ENCODE measurements around the gene SH2B2. TPM values are rescaled to one million over a fixed set of nuclear protein-coding genes. Genes with fewer than 3 reads are reported as not detected.

Gene SH2B2
- total RNA-seq, 1 experiment from 2014 or later, result 14.7 TPM

DNA sequence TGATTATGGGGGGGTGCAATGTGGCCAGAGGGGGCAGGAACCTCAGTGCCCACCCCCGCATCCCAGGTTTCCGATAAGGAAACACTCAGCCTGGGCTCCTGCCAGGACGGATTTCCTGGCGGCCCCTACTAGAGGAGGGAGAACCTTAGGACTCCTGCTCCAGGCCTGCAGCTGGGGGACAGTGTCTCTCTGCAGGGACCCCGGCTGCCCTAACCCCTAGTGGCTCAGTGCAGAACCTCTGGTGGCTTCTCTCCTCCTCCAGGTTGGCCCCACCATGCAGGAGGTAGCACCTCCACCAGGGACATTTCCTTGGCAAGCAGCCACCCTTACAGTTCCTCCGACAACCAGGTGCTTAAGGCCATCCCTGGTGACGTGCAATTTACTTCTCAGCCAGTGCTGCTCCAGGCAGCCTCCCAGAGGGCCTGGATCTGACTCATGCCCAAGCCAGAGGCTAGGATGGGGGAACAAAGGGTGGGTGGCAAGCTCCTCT, 31.9 kb downstream of the SH2B2 start:
- Mint-ChIP-seq H3K36me3 (peaks cover 13% of the 10 kb centered on the region), H3K4me3 (no peak overlapping the region), H3K9me3 (no peaks in the 10 kb centered on the region), H3K4me1 (peaks cover 19% of the 10 kb centered on the region), H3K27ac (no peak overlapping the region), H3K27me3 (ENCODE audit: low read depth) (peaks cover 13% of the 10 kb centered on the region)
- POLR2A ChIA-PET, result no interaction called here
- CTCF ChIA-PET, result interaction anchor here (1.1 to 3.3 kb wide), 7 partner anchors 11 to 76 kb away, joined by 3 to 14 read pairs (median 9); partner anchors contain the start of gene SH2B2
- TF ChIP-seq CBFB (CRISPR knock-in tag; IDR thresholded peaks at IDR 0.05; ENCODE audit: low read depth) (no peak), ZNF671 (CRISPR knock-in tag; IDR thresholded peaks at IDR 0.05) (no peak), FOXJ3 (CRISPR knock-in tag; IDR thresholded peaks at IDR 0.05; ENCODE audit: borderline replicate concordance) (no peak), ZNF232 (CRISPR knock-in tag; IDR thresholded peaks at IDR 0.05) (no peak), NR3C1 (CRISPR knock-in tag; conservative IDR thresholded peaks at IDR 0.05; ENCODE audit: low read depth) (no peak), ZMAT4 (CRISPR knock-in tag; IDR thresholded peaks at IDR 0.05) (no peak), PRRX2 (CRISPR knock-in tag; IDR thresholded peaks at IDR 0.05) (no peak), PRDM15 (CRISPR knock-in tag; IDR thresholded peaks at IDR 0.05) (no peak), TP53 (CRISPR knock-in tag; IDR thresholded peaks at IDR 0.05) (no peak), TCF7 (CRISPR knock-in tag; IDR thresholded peaks at IDR 0.05; ENCODE audit: low read depth) (no peak), GRHL2 (CRISPR knock-in tag; IDR thresholded peaks at IDR 0.05; ENCODE audit: insufficient replicate concordance, severe bottlenecking) (no peak), IRF2 (CRISPR knock-in tag; IDR thresholded peaks at IDR 0.05; ENCODE audit: borderline replicate concordance, low read depth) (no peak), JUN (CRISPR knock-in tag; IDR thresholded peaks at IDR 0.05) (no peak), TEAD4 (CRISPR knock-in tag; IDR thresholded peaks at IDR 0.05) (no peak)
- TF ChIP-seq, protein P1, sequence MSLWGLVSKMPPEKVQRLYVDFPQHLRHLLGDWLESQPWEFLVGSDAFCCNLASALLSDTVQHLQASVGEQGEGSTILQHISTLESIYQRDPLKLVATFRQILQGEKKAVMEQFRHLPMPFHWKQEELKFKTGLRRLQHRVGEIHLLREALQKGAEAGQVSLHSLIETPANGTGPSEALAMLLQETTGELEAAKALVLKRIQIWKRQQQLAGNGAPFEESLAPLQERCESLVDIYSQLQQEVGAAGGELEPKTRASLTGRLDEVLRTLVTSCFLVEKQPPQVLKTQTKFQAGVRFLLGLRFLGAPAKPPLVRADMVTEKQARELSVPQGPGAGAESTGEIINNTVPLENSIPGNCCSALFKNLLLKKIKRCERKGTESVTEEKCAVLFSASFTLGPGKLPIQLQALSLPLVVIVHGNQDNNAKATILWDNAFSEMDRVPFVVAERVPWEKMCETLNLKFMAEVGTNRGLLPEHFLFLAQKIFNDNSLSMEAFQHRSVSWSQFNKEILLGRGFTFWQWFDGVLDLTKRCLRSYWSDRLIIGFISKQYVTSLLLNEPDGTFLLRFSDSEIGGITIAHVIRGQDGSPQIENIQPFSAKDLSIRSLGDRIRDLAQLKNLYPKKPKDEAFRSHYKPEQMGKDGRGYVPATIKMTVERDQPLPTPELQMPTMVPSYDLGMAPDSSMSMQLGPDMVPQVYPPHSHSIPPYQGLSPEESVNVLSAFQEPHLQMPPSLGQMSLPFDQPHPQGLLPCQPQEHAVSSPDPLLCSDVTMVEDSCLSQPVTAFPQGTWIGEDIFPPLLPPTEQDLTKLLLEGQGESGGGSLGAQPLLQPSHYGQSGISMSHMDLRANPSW (CRISPR knock-in tag; conservative IDR thresholded peaks at IDR 0.05; ENCODE audit: low read depth), result no peak
- TF ChIP-seq, protein P2, sequence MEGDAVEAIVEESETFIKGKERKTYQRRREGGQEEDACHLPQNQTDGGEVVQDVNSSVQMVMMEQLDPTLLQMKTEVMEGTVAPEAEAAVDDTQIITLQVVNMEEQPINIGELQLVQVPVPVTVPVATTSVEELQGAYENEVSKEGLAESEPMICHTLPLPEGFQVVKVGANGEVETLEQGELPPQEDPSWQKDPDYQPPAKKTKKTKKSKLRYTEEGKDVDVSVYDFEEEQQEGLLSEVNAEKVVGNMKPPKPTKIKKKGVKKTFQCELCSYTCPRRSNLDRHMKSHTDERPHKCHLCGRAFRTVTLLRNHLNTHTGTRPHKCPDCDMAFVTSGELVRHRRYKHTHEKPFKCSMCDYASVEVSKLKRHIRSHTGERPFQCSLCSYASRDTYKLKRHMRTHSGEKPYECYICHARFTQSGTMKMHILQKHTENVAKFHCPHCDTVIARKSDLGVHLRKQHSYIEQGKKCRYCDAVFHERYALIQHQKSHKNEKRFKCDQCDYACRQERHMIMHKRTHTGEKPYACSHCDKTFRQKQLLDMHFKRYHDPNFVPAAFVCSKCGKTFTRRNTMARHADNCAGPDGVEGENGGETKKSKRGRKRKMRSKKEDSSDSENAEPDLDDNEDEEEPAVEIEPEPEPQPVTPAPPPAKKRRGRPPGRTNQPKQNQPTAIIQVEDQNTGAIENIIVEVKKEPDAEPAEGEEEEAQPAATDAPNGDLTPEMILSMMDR (IDR thresholded peaks at IDR 0.05), result no peak
- DNase-seq (ENCODE audit: low spot score) (no peak), ATAC-seq (0 out of 2 replicates have a peak, but pooled peaks have one; percentile 7)

GRCh38 chr7:102319671-102320070, 33.0 kb downstream of the SH2B2 start:
- POLR2A ChIA-PET, result no interaction called here
- CTCF ChIA-PET, result interaction anchor here (0.8 to 3.3 kb wide), 3 partner anchors 12 to 19 kb away, joined by 3 to 14 read pairs (median 5); no protein-coding TSS in a partner anchor
- Mint-ChIP-seq H3K4me1 (peaks cover 19% of the 10 kb centered on the region), H3K27ac (no peak overlapping the region), H3K9me3 (no peaks in the 10 kb centered on the region), H3K4me3 (no peak overlapping the region), H3K36me3 (peaks cover 7% of the 10 kb centered on the region), H3K27me3 (ENCODE audit: low read depth) (peaks cover 13% of the 10 kb centered on the region)
- no peak for ATAC-seq
- DNase-seq (ENCODE audit: low spot score), result no peak
- no peak for TF ChIP-seq NFYB (CRISPR knock-in tag; conservative IDR thresholded peaks at IDR 0.05; ENCODE audit: low read depth)
- TF ChIP-seq, protein P3, sequence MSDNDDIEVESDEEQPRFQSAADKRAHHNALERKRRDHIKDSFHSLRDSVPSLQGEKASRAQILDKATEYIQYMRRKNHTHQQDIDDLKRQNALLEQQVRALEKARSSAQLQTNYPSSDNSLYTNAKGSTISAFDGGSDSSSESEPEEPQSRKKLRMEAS (CRISPR knock-in tag; IDR thresholded peaks at IDR 0.05), result no peak
- TF ChIP-seq AFF4 (CRISPR knock-in tag; IDR thresholded peaks at IDR 0.05; ENCODE audit: borderline replicate concordance), result no peak
- TF ChIP-seq USF1 (CRISPR knock-in tag; IDR thresholded peaks at IDR 0.05), result no peak
